ENCODE measurements around the gene CBLC. TPM values are rescaled to one million over a fixed set of nuclear protein-coding genes. Genes with fewer than 3 reads are reported as not detected.

Gene CBLC
- total RNA-seq, 4 donors from 2014 or later = not detected

DNA sequence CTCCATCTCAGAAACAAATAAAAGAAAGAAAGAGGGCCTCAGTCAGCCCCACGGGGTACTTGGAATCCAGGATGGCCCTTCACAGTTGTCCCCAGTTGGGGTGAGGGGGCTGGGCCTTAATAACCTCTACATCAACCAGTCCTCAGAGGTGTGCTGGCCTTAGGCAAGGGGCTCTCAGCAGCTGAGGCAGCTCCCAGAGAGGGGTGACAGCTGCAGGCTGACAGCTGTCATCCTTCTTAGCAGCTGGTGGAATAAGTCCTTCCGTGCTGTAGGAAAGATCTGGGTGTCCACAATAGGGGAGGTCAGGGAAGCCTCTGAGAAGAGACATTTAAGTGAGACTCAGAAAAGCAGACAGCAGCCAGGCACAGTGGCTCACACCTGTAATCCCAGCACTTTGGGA lies 38.6 kb downstream of the CBLC start:
- H3K36me3 ChIP-seq = peaks cover 0 to 67% (median 0%) of the 10 kb centered on the region in 3 donors
- H3K27ac ChIP-seq = no peak overlapping the region
- WGBS, 2 donors = 69 to 72% methylated on average over 2 of the region's 2 CpGs
- H3K4me3 ChIP-seq = no peak overlapping the region
- TF ChIP-seq, protein P1, sequence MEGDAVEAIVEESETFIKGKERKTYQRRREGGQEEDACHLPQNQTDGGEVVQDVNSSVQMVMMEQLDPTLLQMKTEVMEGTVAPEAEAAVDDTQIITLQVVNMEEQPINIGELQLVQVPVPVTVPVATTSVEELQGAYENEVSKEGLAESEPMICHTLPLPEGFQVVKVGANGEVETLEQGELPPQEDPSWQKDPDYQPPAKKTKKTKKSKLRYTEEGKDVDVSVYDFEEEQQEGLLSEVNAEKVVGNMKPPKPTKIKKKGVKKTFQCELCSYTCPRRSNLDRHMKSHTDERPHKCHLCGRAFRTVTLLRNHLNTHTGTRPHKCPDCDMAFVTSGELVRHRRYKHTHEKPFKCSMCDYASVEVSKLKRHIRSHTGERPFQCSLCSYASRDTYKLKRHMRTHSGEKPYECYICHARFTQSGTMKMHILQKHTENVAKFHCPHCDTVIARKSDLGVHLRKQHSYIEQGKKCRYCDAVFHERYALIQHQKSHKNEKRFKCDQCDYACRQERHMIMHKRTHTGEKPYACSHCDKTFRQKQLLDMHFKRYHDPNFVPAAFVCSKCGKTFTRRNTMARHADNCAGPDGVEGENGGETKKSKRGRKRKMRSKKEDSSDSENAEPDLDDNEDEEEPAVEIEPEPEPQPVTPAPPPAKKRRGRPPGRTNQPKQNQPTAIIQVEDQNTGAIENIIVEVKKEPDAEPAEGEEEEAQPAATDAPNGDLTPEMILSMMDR (IDR thresholded peaks at IDR 0.05) = no peak
- TF ChIP-seq EP300 (IDR thresholded peaks at IDR 0.05) = no peak
- no peak for TF ChIP-seq POLR2A (IDR thresholded peaks at IDR 0.05)
- DNase-seq (ENCODE audit: low spot score in 2 of 2) = no peak
- peaks cover 0 to 22% (median 5%) of the 10 kb centered on the region in 4 donors for H3K4me1 ChIP-seq
- no peaks in the 10 kb centered on the region for H3K27me3 ChIP-seq
- H3K9me3 ChIP-seq = no peaks in the 10 kb centered on the region

GRCh38 chr19:44817725-44818465 lies 40.2 kb downstream of the CBLC start:
- 83 to 86% methylated on average over 8 of the region's 8 CpGs for WGBS, 2 donors
- Histone ChIP-seq H3K27ac (no peak overlapping the region), H3K4me3 (no peak overlapping the region), H3K9me3 (no peaks in the 10 kb centered on the region), H3K4me1 (peaks cover 0 to 14% (median 5%) of the 10 kb centered on the region in 4 donors), H3K36me3 (peaks cover 0 to 58% (median 0%) of the 10 kb centered on the region in 3 donors), H3K27me3 (no peaks in the 10 kb centered on the region)
- DNase-seq (ENCODE audit: low spot score in 2 of 2) = no peak
- TF ChIP-seq, protein P1 (IDR thresholded peaks at IDR 0.05) = no peak
- TF ChIP-seq POLR2A (IDR thresholded peaks at IDR 0.05) = no peak
- TF ChIP-seq EP300 (IDR thresholded peaks at IDR 0.05) = no peak

- Histone ChIP-seq H3K27ac (peak overlapping the region in 1 of 4 donors; percentile 17), H3K27me3 (no peaks in the 10 kb centered on the region), H3K36me3 (peaks cover 0 to 52% (median 0%) of the 10 kb centered on the region in 3 donors), H3K4me3 (no peak overlapping the region), H3K9me3 (no peaks in the 10 kb centered on the region), H3K4me1 (peaks cover 0 to 14% (median 5%) of the 10 kb centered on the region in 4 donors)
- TF ChIP-seq, protein P1 (IDR thresholded peaks at IDR 0.05) = no peak
- TF ChIP-seq EP300 (IDR thresholded peaks at IDR 0.05) = no peak
- TF ChIP-seq POLR2A (IDR thresholded peaks at IDR 0.05) = no peak
- DNase-seq (ENCODE audit: low spot score in 2 of 2) = no peak
- WGBS, 2 donors = 78 to 83% methylated on average over 20 of the region's 20 CpGs
Observed at GRCh38 chr19:44818466-44819031, 40.9 kb downstream of the CBLC start.

- peaks cover 0 to 14% (median 5%) of the 10 kb centered on the region in 4 donors for H3K4me1 ChIP-seq
- H3K9me3 ChIP-seq = no peaks in the 10 kb centered on the region
- TF ChIP-seq POLR2A (IDR thresholded peaks at IDR 0.05) (no peak), EP300 (IDR thresholded peaks at IDR 0.05) (no peak)
- TF ChIP-seq, protein P1 (IDR thresholded peaks at IDR 0.05) = no peak
- no peaks in the 10 kb centered on the region for H3K27me3 ChIP-seq
- 81 to 84% methylated on average over 28 of the region's 28 CpGs for WGBS, 2 donors
- no peak overlapping the region for H3K4me3 ChIP-seq
- no peak for DNase-seq (ENCODE audit: low spot score in 2 of 2)
- peaks cover 0 to 44% (median 0%) of the 10 kb centered on the region in 3 donors for H3K36me3 ChIP-seq
- no peak overlapping the region for H3K27ac ChIP-seq
Observed at GRCh38 chr19:44819246-44819832, 41.6 kb downstream of the CBLC start.
